ENCODE results near the gene OR6Q1.

- TF ChIP-seq CTCF (IDR thresholded peaks at IDR 0.05) (no peak), POLR2A (IDR thresholded peaks at IDR 0.05) (no peak)
Observed at GRCh38 chr11:58006940-58007339, 23.8 kb upstream of the OR6Q1 start.

Measured in Peyer's patch (tissue), 4 donors.